ENCODE measurements around the gene AP2B1. TPM values are rescaled to one million over a fixed set of nuclear protein-coding genes. Genes with fewer than 3 reads are reported as not detected.

AP2B1 gene
- total RNA-seq, 2 experiments from 2014 or later = 157 to 161 TPM

DNA sequence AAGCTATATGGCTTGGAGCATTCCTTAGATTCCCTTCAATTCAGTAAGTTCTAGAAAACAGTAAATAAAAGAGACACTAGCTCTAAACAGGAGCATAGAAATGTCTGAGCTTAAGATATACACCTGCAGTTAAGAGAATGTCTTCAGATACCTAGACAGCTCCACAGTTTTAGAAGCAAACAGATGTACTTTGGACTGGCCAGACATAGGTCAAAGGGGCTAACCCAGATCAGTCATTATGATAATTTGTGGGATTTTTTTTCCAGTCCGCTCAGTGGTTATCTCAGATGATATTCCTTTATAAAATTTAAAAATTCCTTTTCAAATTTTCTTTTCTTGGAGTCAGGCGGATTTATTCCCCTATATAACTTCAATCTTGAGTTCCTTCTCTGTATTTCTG is 78.5 kb downstream of the AP2B1 start:
- POLR2A ChIA-PET = no interaction called here

DNA sequence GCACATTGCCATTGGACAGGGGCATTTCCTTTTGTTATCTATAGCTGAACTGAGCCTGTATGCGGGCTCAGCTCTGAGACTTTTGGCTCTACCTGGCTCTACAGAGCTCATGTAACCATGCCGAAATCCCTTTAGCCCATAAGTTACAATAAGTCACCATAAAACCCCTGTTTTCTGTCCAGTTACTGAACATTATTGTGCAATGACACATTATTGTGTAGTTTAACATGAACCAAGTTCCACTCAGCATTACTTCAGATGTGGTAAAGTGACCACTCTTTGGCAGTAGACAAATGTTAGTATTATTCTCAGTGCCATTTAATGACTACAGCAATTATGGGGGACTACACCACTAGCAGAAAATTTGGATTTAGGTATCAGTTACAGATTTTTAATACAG is 78.9 kb downstream of the AP2B1 start:
- H3K27me3 Mint-ChIP-seq = no peaks in the 10 kb centered on the region
- no peaks in the 10 kb centered on the region for H3K4me1 Mint-ChIP-seq (ENCODE audit: low read depth)
- ChIA-PET POLR2A (no interaction called here), CTCF (interaction anchor here (0.9 to 1.9 kb wide), 4 partner anchors 13 to 81 kb away, joined by 3 to 6 read pairs (median 4); no protein-coding TSS in a partner anchor)
- H3K4me3 Mint-ChIP-seq = no peak overlapping the region
- no peak for TF ChIP-seq CTCF (IDR thresholded peaks at IDR 0.05)
- intact Hi-C loops (cut with micrococcal nuclease) = no loop called here
- H3K27ac Mint-ChIP-seq = no peak overlapping the region
- H3K36me3 Mint-ChIP-seq (ENCODE audit: low read depth) = peaks cover 9% of the 10 kb centered on the region
- no peaks in the 10 kb centered on the region for H3K9me3 Mint-ChIP-seq
- DNase-seq = no peak
- ATAC-seq = no peak

More for the DNA sequence above, 78.5 kb downstream of the AP2B1 start:
- Mint-ChIP-seq H3K27ac (no peak overlapping the region), H3K36me3 (ENCODE audit: low read depth) (peaks cover 5% of the 10 kb centered on the region), H3K27me3 (no peaks in the 10 kb centered on the region), H3K9me3 (no peaks in the 10 kb centered on the region), H3K4me3 (no peak overlapping the region), H3K4me1 (ENCODE audit: low read depth) (no peaks in the 10 kb centered on the region)
- TF ChIP-seq CTCF (IDR thresholded peaks at IDR 0.05) = no peak
- CTCF ChIA-PET = interaction anchor here (0.9 to 1.5 kb wide), 4 partner anchors 13 to 82 kb away, joined by 3 to 6 read pairs (median 4); no protein-coding TSS in a partner anchor
- intact Hi-C loops (cut with micrococcal nuclease) = no loop called here
- ATAC-seq (no peak), DNase-seq (no peak)

DNA sequence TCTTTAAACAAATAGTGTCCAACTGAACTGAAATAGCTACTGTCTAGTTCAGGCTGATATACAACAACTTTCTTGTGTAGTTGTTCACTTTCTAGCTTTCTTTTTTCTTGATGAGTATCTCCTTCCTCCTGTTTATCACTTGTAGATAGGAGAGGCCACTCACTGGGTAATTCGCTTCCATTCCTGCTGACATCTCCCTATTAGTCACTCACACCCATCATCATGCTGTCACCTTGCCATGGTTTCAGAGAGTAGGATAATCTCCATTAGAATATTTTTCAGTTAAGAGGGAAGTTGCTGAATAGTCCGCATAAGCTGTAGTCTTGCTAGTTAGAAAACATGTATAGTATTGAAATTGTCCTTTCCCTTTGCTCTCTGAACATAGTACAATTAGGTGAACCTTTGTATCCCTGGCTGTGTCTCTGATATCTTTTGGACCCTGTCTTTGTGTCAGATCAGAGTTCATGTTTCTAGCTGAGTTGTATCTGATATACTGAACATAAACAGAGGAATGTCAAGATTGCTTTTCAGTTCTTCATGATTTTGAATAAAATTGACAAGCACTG is 79.9 kb downstream of the AP2B1 start:
- Mint-ChIP-seq H3K4me1 (ENCODE audit: low read depth) (no peaks in the 10 kb centered on the region), H3K27me3 (no peaks in the 10 kb centered on the region), H3K4me3 (no peak overlapping the region), H3K36me3 (ENCODE audit: low read depth) (peaks cover 15% of the 10 kb centered on the region), H3K27ac (no peak overlapping the region), H3K9me3 (no peaks in the 10 kb centered on the region)
- ATAC-seq (no peak), DNase-seq (no peak)
- ChIA-PET POLR2A (interaction anchor here (1.7 kb wide), 1 partner anchor 12 kb away, joined by 3 read pairs; no protein-coding TSS in a partner anchor), CTCF (interaction anchor here (1.9 kb wide), 1 partner anchor 53 kb away, joined by 6 read pairs; no protein-coding TSS in a partner anchor)
- intact Hi-C loops (cut with micrococcal nuclease) = no loop called here
- TF ChIP-seq CTCF (IDR thresholded peaks at IDR 0.05) = no peak

DNA sequence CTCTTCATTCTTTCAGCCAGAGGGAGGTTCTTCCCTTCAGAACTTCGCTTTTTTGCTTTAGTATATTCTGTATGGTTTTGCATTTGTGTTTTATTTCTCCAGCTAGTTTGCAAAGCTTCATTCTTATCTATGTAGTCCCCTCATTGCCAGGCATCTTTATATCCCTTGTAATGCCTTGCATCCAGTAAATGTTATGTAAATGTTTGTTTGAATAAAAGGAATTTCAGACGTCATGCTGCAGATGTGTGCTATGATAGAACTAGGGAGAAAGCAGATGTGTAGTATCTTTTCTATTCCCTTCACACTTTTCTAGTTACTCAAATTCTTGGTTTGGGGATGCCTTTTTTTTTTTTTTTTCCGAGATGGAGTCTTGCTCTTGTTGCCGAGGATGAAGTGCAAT is 81.7 kb downstream of the AP2B1 start:
- H3K4me1 Mint-ChIP-seq (ENCODE audit: low read depth) = no peaks in the 10 kb centered on the region
- no peak for TF ChIP-seq CTCF (IDR thresholded peaks at IDR 0.05)
- H3K36me3 Mint-ChIP-seq (ENCODE audit: low read depth) = peaks cover 22% of the 10 kb centered on the region
- no peak for DNase-seq
- ChIA-PET CTCF (no interaction called here), POLR2A (no interaction called here)
- no peak overlapping the region for H3K27ac Mint-ChIP-seq
- intact Hi-C loops (cut with micrococcal nuclease) = no loop called here
- H3K27me3 Mint-ChIP-seq = no peaks in the 10 kb centered on the region
- ATAC-seq = no peak
- H3K4me3 Mint-ChIP-seq = no peak overlapping the region
- H3K9me3 Mint-ChIP-seq = no peaks in the 10 kb centered on the region

- no peak for TF ChIP-seq CTCF (IDR thresholded peaks at IDR 0.05)
- CTCF ChIA-PET = interaction anchor here (1.4 kb wide), 1 partner anchor 73 kb away, joined by 4 read pairs; no protein-coding TSS in a partner anchor
- POLR2A ChIA-PET = no interaction called here
- Mint-ChIP-seq H3K27me3 (no peaks in the 10 kb centered on the region), H3K9me3 (no peaks in the 10 kb centered on the region), H3K36me3 (ENCODE audit: low read depth) (peaks cover 39% of the 10 kb centered on the region), H3K4me1 (ENCODE audit: low read depth) (peaks cover 14% of the 10 kb centered on the region), H3K4me3 (no peak overlapping the region), H3K27ac (no peak overlapping the region)
- no peak for ATAC-seq
- intact Hi-C loops (cut with micrococcal nuclease) = no loop called here
- DNase-seq = no peak
These were observed 87.4 kb downstream of the AP2B1 start for GRCh38 chr17:35674552-35674951.
